ENCODE results near the gene MEIKIN.

DNA sequence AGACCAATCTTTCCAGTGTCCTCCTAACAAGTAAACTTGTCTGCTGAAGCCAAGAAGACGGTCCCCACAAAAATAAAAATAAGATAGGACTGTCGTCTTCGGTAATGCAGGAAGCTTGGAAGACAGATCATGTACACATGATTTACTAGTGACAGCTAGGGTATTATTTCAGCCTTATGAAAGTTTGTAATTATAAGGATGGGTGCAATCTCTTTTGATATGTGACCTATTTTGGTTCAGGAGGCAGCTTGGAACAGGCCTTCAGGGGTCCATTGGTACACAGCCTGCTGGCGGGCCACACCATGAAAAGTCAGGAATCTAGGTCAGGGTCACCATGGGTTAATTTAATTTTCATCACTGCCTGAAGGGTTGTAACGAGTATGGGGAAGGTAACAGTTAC lies 13.7 kb upstream of the MEIKIN start:
- TF ChIP-seq SIN3A (IDR thresholded peaks at IDR 0.05; ENCODE audit: borderline replicate concordance, insufficient read depth, low read length) (no peak), POLR2AphosphoS5 (IDR thresholded peaks at IDR 0.05; ENCODE audit: low read depth, low read length) (no peak), TAF1 (IDR thresholded peaks at IDR 0.05; ENCODE audit: borderline replicate concordance, insufficient read depth, low read length) (no peak)
- TF ChIP-seq, protein P1, sequence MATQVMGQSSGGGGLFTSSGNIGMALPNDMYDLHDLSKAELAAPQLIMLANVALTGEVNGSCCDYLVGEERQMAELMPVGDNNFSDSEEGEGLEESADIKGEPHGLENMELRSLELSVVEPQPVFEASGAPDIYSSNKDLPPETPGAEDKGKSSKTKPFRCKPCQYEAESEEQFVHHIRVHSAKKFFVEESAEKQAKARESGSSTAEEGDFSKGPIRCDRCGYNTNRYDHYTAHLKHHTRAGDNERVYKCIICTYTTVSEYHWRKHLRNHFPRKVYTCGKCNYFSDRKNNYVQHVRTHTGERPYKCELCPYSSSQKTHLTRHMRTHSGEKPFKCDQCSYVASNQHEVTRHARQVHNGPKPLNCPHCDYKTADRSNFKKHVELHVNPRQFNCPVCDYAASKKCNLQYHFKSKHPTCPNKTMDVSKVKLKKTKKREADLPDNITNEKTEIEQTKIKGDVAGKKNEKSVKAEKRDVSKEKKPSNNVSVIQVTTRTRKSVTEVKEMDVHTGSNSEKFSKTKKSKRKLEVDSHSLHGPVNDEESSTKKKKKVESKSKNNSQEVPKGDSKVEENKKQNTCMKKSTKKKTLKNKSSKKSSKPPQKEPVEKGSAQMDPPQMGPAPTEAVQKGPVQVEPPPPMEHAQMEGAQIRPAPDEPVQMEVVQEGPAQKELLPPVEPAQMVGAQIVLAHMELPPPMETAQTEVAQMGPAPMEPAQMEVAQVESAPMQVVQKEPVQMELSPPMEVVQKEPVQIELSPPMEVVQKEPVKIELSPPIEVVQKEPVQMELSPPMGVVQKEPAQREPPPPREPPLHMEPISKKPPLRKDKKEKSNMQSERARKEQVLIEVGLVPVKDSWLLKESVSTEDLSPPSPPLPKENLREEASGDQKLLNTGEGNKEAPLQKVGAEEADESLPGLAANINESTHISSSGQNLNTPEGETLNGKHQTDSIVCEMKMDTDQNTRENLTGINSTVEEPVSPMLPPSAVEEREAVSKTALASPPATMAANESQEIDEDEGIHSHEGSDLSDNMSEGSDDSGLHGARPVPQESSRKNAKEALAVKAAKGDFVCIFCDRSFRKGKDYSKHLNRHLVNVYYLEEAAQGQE (IDR thresholded peaks at IDR 0.05; ENCODE audit: insufficient read depth in 1 of 2, low read depth in 2 of 2, low read length in 2 of 2) = no peak
